ENCODE data around the gene FHIP1A. TPM values are rescaled to one million over a fixed set of nuclear protein-coding genes. Genes with fewer than 3 reads are reported as not detected.

Gene FHIP1A
- total and polyA plus RNA-seq, 9 of the 15 experiments (the other 6 are each of a cell fraction or from before 2014, with no cell fraction given): 0.01 to 0.95 (median 0.04) TPM; not detected in 4

GRCh38 chr4:151408630-151409469 is at the start of gene FHIP1A (continued):
- TF ChIP-seq L3MBTL2 (IDR thresholded peaks at IDR 0.05) (peak; percentile 86), ZNF589 (CRISPR knock-in tag; IDR thresholded peaks at IDR 0.05; ENCODE audit: low read depth) (no peak), EP400 (IDR thresholded peaks at IDR 0.05) (no peak), TAL1 (IDR thresholded peaks at IDR 0.05) (no peak), TSC22D4 (tag; IDR thresholded peaks at IDR 0.05) (no peak), RBFOX2 (IDR thresholded peaks at IDR 0.05; ENCODE audit: low read depth, low read length) (peak; percentile 64), NRF1 (conservative IDR thresholded peaks at IDR 0.05 in 1 of 2, IDR thresholded peaks at IDR 0.05 in 1 of 2) (peak; percentile 76 to 79), ZFX (CRISPR knock-in tag; IDR thresholded peaks at IDR 0.05) (0 out of 2 replicates have a peak, but pooled peaks have one; percentile 32), PHF8 (IDR thresholded peaks at IDR 0.05; ENCODE audit: borderline replicate concordance, low read length) (peak; percentile 36; the same call in 1 of the 2 replicates), SIRT6 (IDR thresholded peaks at IDR 0.05; ENCODE audit: low read depth, low read length) (no peak), ZNF318 (IDR thresholded peaks at IDR 0.05; ENCODE audit: borderline replicate concordance in 1 of 2, low read depth in 1 of 2) (no peak), ZNF830 (CRISPR knock-in tag; IDR thresholded peaks at IDR 0.05) (no peak), TCF3 (CRISPR knock-in tag; IDR thresholded peaks at IDR 0.05) (no peak), ATF1 (CRISPR knock-in tag; IDR thresholded peaks at IDR 0.05) (0 out of 2 replicates have a peak, but pooled peaks have one; percentile 3), ATF1 (tag; IDR thresholded peaks at IDR 0.05) (peak; percentile 38; the same call in 1 of the 2 replicates), ZBTB49 (CRISPR knock-in tag; IDR thresholded peaks at IDR 0.05; ENCODE audit: borderline replicate concordance) (no peak), CBX1 (IDR thresholded peaks at IDR 0.05; ENCODE audit: low read depth) (no peak)
